DND-41 (cell line): ENCODE results near the gene MRPL11.

Experiments
- ATAC-seq: fragments of 200-7000 bp; cut with Tn5 transposase; 3 replicates; pipeline ENCODE4 v1.9.1; 2021; ENCODE audit warnings: low read depth; ENCODE audit not compliant: insufficient read depth
- DNase-seq: peaks from one replicate; pipeline ENCODE4 v3.0.0-alpha.2; 2020
- H2AFZ ChIP-seq: 2 replicates; pipeline ENCODE4 v1.6.0; 2012; ENCODE audit warnings: low read depth, low read length
- H3K27ac ChIP-seq: 2 replicates; pipeline ENCODE4 v1.5.1; 2012; ENCODE audit warnings: low read length, inconsistent platforms
- H3K27me3 ChIP-seq: fragments of 200-600 bp; sonication (generic); 2 replicates; pipeline ENCODE4 v1.6.0; 2012; ENCODE audit warnings: low read length, mild to moderate bottlenecking, inconsistent platforms; ENCODE audit not compliant: insufficient read depth, poor library complexity
- H3K36me3 ChIP-seq: 2 replicates; pipeline ENCODE4 v1.5.1; 2012; ENCODE audit warnings: low read length, inconsistent platforms; ENCODE audit not compliant: insufficient read depth
- H3K4me1 ChIP-seq: 2 replicates; pipeline ENCODE4 v1.5.1; 2012; ENCODE audit warnings: mild to moderate bottlenecking, low read length; ENCODE audit not compliant: insufficient read depth
- H3K4me2 ChIP-seq: 2 replicates; pipeline ENCODE4 v1.6.0; 2012; ENCODE audit warnings: mild to moderate bottlenecking, moderate library complexity, low read length, inconsistent platforms; ENCODE audit not compliant: insufficient read depth
- H3K4me3 ChIP-seq, 2 experiments: fragments of 200-600 bp in 1 of 2; shearing (Covaris generic) in 1 of 2; 2 replicates each; pipeline ENCODE4 v1.5.1; 2012 to 2016; ENCODE audit warnings: inconsistent platforms in 2 of 2, low read length in 2 of 2, mild to moderate bottlenecking in 2 of 2, low read depth in 1 of 2, moderate library complexity in 1 of 2
- H3K79me2 ChIP-seq: 2 replicates; pipeline ENCODE4 v1.6.0; 2012; ENCODE audit warnings: low read length, inconsistent platforms; ENCODE audit not compliant: insufficient read depth
- H3K9ac ChIP-seq: 2 replicates; pipeline ENCODE4 v1.6.0; 2012; ENCODE audit warnings: low read depth, mild to moderate bottlenecking, inconsistent platforms, low read length, moderate library complexity
- H3K9me3 ChIP-seq: 2 replicates; pipeline ENCODE4 v1.5.1; 2012; ENCODE audit warnings: low read length, moderate library complexity, mild to moderate bottlenecking, inconsistent platforms; ENCODE audit not compliant: insufficient read depth, severe bottlenecking
- H4K20me1 ChIP-seq: 2 replicates; pipeline ENCODE4 v1.6.0; 2012; ENCODE audit warnings: low read length; ENCODE audit not compliant: insufficient read depth
- EZH2 ChIP-seq: IDR thresholded peaks from 3 replicates; pipeline ENCODE4 v1.6.1; 2012; ENCODE audit warnings: borderline replicate concordance, low read depth, mild to moderate bottlenecking, moderate library complexity, low read length, inconsistent platforms; ENCODE audit not compliant: severe bottlenecking
- TF ChIP-seq, protein P1 (sequence below): IDR thresholded peaks from 2 replicates; pipeline ENCODE4 v1.5.1; 2012; ENCODE audit warnings: borderline replicate concordance, low read length, moderate library complexity, mild to moderate bottlenecking; ENCODE audit not compliant: poor library complexity, severe bottlenecking; ENCODE audit errors: extremely low read depth

Gene MRPL11

DNA sequence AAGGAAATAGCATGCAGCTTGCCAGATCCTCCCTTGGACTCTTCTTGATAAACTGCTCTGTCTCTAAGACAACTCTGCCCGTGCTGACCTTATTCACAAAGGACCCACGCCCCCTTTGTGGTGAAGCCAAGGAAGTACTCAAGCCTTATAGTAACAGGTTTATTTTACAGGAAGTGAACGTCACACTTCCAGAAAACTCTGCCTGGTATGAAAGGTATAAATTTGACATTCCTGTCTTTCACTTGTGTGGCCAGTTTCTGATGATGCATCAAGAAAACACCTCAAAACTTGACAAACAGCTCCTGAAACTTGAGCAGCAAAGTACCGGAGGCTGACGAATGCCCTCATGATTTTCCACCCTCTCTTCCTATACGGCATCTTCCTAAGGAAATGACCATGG is 15.6 kb upstream of the MRPL11 start:
- H3K4me3 ChIP-seq, result no peak overlapping the region
- H4K20me1 ChIP-seq, result no peaks in the 10 kb centered on the region
- no peaks in the 10 kb centered on the region for H3K36me3 ChIP-seq
- TF ChIP-seq, protein P1, sequence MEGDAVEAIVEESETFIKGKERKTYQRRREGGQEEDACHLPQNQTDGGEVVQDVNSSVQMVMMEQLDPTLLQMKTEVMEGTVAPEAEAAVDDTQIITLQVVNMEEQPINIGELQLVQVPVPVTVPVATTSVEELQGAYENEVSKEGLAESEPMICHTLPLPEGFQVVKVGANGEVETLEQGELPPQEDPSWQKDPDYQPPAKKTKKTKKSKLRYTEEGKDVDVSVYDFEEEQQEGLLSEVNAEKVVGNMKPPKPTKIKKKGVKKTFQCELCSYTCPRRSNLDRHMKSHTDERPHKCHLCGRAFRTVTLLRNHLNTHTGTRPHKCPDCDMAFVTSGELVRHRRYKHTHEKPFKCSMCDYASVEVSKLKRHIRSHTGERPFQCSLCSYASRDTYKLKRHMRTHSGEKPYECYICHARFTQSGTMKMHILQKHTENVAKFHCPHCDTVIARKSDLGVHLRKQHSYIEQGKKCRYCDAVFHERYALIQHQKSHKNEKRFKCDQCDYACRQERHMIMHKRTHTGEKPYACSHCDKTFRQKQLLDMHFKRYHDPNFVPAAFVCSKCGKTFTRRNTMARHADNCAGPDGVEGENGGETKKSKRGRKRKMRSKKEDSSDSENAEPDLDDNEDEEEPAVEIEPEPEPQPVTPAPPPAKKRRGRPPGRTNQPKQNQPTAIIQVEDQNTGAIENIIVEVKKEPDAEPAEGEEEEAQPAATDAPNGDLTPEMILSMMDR, result no peak
- DNase-seq (no peak), ATAC-seq (no peak)
- H3K9me3 ChIP-seq, result no peaks in the 10 kb centered on the region
- H3K79me2 ChIP-seq, result no peaks in the 10 kb centered on the region
- no peaks in the 10 kb centered on the region for H3K4me1 ChIP-seq
- H3K27ac ChIP-seq, result no peak overlapping the region
- no peak overlapping the region for H3K9ac ChIP-seq
- no peak overlapping the region for H2AFZ ChIP-seq
- H3K4me2 ChIP-seq, result no peak overlapping the region
- H3K27me3 ChIP-seq, result peaks cover 6% of the 10 kb centered on the region

DNA sequence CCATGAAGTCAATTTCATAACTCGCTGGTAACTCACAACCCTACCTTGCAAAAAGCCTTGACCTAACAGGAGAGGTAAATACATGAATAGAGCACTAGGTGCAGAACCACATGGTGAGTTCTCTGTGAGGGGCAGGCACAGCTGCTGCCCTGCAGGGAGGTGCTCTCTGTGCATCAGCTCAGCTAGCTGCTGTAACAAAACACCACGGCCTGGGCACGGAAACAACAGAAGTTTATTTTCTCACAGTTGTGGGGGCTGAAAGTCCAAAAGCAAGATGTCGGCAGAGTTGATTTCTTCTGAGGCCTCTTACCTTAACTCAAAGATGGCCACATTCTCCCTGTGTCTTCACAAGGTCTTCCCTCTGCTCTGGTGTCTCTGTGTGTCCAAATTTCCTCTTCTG is 13.0 kb upstream of the MRPL11 start:
- no peak for ATAC-seq
- Histone ChIP-seq H4K20me1 (no peaks in the 10 kb centered on the region), H3K4me1 (no peaks in the 10 kb centered on the region), H3K27me3 (peaks cover 6% of the 10 kb centered on the region), H3K4me2 (no peak overlapping the region), H3K79me2 (no peaks in the 10 kb centered on the region), H3K9ac (no peak overlapping the region), H3K9me3 (no peaks in the 10 kb centered on the region), H3K27ac (no peak overlapping the region), H3K4me3 (no peak overlapping the region), H3K36me3 (no peaks in the 10 kb centered on the region), H2AFZ (no peak overlapping the region)
- TF ChIP-seq EZH2, result no peak
- TF ChIP-seq, protein P1, result no peak
- DNase-seq, result no peak

DNA sequence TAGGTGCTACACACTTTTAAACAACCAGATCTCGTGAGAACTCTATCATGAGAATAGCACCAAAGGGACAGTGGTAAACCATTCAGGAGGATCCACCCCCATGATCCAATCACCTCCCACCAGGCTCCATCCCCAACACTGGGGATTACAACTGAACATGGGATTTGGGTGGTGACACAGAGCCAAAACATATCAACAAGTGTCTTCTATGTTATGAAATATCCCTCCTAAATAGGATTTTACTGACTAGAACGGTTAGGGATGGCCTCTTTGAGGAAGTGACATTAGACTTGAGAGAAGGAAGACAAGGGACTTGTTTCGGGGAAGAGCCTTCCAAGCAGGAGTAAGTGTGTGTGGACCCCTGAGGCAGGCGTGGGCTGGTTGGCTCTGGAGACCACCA is 11.9 kb upstream of the MRPL11 start:
- Histone ChIP-seq H3K79me2 (no peaks in the 10 kb centered on the region), H3K4me2 (no peak overlapping the region), H3K4me1 (no peaks in the 10 kb centered on the region), H3K4me3 (no peak overlapping the region), H4K20me1 (no peaks in the 10 kb centered on the region), H3K27ac (no peak overlapping the region), H3K27me3 (peaks cover 6% of the 10 kb centered on the region), H2AFZ (no peak overlapping the region), H3K9me3 (no peaks in the 10 kb centered on the region), H3K36me3 (no peaks in the 10 kb centered on the region), H3K9ac (no peak overlapping the region)
- TF ChIP-seq, protein P1, result no peak
- no peak for TF ChIP-seq EZH2
- DNase-seq (no peak), ATAC-seq (no peak)

- TF ChIP-seq EZH2, result no peak
- TF ChIP-seq, protein P1, result no peak
- no peak overlapping the region for H3K4me3 ChIP-seq
- no peak for DNase-seq
- no peak for ATAC-seq
- H2AFZ ChIP-seq, result no peak overlapping the region
- H3K9ac ChIP-seq, result no peak overlapping the region
- no peak overlapping the region for H3K4me2 ChIP-seq
- peaks cover 5% of the 10 kb centered on the region for H3K9me3 ChIP-seq
- H3K4me1 ChIP-seq, result no peaks in the 10 kb centered on the region
- H3K27ac ChIP-seq, result no peak overlapping the region
- peaks cover 6% of the 10 kb centered on the region for H3K27me3 ChIP-seq
- no peaks in the 10 kb centered on the region for H3K79me2 ChIP-seq
- H4K20me1 ChIP-seq, result no peaks in the 10 kb centered on the region
- H3K36me3 ChIP-seq, result no peaks in the 10 kb centered on the region
Measured at GRCh38 chr11:66448523-66448922, 9.9 kb upstream of the MRPL11 start.
